GM18907 (cell line): ENCODE results near the gene SPIRE1.

Experiments
- ATAC-seq: cut with Tn5 transposase; IDR thresholded peaks from one replicate; pipeline ENCODE4 v1.9.1; 2021; ENCODE audit warnings: mild to moderate bottlenecking, moderate library complexity; ENCODE audit not compliant: unreplicated experiment

The SPIRE1 gene

DNA sequence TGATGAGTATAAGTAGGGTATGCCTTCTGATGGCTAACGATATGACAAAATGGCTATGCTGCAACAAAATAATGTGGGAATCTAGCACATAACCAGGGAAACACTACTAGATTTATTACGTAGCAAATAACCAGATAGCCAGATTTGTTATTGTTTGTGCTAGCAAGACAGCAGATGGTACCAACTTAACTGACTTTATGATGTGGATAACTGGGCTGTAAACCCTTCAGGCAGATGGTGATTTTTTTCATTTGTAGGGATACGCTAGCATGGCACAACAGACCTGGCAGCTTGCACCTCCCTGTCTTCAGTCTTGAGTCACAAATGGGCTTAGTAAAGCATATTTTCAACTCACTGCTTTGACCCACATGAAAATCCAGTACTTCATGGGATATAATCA, 201.5 kb downstream of the SPIRE1 start:
- no peak for ATAC-seq

DNA sequence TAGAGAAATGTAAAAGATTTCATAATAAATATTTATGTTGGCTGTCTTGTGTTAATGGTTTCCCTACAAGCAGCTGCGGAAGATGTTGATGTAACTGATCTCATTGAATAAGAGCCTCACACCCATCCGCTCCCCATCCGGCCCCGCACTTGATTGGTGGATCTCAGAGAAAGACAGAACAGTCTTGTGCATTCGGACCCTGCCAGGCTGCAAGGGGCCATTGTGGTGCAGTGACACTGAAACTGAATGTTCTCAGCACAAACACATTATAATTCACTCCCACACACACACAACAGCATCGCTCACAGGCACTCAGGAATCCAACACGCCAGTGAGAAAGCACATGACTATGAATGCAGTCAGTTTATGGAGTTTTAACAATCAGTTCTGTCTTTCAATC, 202.4 kb downstream of the SPIRE1 start:
- no peak for ATAC-seq

DNA sequence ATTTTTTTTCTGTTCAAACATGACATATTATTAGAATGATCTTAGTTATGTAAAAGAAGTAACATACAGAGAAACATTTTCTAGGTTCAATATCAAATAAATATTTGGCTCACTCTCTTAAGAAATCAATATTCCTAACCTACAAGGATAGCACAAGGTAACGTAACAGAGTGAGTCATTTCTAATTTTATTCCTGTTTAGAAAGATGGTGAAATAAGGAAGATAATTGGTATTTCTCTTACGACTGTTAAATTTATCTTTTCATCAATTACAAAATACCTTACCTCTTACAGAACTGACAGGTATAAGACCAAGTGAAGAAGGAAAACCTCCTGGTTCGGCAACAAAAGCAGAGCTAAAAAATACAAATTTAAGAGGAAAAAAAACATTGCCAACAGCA, 205.1 kb downstream of the SPIRE1 start:
- no peak for ATAC-seq

DNA sequence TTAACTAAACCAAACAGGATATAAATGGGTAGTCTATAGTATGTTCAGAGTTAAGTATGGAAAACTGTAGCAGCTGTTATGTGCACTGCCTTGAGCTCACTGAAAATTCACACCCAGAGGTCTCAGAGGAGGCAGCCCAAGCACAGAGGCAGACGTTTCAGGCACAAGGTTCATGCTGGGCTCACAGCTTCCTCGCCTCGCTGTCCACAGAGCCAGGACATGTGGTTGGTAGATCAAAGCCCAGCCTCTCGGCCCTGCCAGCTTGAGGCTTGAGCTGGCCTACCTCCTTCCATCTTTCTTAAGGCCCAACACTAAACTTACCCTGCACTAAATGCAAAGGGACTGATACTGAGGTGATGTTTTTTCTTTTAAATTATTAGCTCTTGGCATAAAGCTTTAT, 206.5 kb downstream of the SPIRE1 start:
- ATAC-seq = no peak

DNA sequence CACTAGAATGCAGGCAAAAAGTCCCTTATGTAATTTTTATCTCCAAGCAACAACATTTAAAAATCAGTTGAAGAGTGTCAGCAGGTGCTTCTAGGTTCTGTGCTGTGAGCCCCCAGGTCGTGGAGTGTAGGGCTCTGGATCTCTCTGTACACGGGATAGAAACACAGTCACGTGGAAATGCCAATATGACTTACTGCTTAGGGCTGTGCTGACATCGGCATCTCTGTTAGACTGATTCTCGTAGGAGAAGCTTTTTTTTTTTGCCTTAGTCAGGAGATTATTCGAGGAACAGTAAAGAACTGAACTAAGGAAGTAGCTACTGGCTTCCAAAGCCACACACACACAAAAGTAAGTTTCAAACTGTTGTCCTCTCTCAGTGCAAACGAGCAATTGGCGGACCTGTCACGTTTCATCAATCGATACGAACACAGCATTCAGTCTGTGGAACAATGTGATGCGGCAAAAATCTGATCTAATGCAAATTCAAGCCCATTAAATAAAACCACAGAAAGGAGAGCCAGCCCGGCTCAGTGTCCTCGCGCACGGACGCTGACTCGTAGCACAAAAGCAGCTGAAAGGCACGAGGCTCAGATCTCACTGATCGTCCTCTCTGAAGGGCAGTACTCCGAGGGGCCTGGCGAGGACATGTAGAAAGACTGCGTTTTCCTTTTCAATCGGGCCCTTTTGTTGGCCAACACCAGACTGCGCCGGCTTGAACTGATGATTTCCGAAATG, 208.7 kb downstream of the SPIRE1 start:
- no peak for ATAC-seq

DNA sequence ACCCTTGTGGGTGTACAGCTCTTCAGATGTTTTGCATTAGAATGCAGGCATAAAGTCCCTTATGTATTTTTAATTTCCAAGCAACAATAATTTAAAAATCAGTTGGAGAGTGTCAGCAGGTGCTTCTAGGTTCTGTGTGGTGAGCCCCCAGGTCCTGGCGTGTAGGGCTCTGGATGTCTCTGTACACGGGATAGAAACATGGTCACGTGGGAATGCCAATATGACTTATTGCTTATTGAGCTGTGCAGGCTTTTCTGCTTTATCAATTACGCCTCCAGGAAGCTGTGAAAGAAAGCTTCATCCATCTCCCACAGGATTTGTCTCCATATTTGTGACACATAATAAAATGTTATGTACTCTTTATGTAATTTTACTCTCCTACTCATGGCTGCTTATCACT, 212.4 kb downstream of the SPIRE1 start:
- ATAC-seq = no peak

DNA sequence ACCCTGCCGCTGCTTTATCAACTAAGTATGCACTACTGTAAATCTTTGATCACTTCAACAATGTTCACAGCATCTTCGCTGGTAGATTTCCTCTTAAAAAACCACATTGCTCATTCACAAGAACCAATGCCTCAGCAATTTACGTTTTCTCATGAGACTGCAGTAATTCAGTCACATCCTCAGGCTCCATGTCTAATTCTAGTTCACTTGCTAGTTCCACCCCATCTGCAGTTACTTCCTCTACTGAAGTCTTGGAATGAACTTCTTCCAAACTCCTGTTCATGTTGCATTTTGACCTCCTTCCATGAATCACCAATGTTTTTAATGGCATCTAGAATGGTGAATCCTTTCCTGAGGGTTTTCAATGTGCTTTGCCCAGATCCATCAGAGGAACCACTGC, 214.4 kb downstream of the SPIRE1 start:
- ATAC-seq = no peak

DNA sequence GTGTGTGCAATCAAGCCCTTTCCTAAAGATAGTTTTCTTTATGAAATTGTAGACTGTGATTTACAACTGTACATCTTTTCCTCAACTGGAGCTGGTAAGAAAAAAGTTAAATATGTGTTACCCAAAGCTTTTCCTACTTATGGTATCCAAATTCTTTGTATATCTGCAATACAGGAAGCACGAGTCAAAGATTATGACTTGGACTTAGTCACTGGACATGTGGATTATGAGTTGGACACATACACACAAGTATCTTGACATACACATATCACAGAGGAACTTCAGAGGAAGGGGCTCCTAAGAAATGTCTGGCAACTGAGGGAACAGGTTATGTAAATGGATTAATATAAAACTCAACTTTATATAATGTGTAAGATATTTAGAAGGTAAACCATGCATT, 215.0 kb downstream of the SPIRE1 start:
- ATAC-seq = no peak

DNA sequence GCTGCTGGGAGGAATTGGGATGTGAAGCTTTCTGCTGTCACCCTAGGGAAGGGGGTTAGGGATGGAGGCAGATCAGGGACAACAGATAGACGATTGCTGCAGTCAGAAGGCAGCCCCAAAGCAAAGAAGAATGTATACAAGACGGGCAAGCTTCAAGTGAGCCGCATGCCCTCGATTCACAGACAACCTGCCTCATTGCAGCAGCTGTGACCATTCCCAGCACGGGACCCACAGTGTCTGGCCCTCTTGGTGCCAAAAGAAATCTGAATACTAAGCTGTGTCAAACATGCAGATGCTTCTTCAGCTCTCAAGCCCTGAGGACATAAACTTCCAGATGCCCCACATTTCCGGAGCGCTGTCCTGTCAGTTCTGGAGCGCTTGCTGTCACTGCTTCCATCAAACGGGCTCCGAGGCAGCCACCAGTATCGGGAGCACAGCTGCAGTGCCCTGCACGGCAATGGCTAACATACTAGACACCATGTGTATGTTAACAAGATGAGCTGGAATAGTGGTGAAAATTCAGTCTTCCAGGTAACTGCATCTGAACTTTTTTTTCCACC, 216.4 kb downstream of the SPIRE1 start:
- no peak for ATAC-seq

DNA sequence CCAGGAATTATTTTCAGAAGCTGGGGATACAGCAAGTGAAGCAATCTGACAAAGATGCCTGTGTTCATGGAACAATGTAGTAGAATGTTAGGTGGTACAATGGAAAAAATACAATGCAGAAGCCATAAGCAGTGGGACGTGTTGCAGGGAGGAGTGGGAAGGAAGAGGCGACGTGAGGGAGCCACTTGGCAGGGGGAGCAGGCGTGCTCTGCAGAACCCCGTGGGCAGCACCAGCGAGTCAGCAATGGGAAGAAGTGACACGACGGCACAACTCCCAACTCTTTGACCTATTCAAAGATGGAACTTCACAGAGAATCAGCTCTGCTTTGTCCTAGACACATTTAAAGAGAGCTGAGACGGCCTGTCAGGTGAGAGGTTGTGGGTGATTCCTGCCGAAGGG, 219.7 kb downstream of the SPIRE1 start:
- no peak for ATAC-seq

DNA sequence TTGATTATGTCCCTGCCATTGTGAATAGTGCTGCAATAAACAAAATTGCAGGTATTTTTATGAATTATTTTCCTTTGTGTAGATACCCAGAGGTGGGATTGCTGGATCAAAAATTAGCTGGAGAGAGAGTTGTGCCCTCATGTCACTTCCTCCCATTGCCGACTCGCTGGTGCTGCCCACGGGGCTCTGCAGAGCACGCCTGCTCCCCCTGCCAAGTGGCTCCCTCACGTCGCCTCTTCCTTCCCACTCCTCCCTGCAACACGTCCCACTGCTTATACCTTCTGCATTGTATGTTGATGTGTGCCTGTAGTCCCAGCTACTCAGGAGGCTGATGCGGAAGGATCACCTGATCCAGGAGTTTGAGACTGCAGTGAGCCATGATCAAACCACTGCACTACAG, 222.0 kb downstream of the SPIRE1 start:
- ATAC-seq = no peak

DNA sequence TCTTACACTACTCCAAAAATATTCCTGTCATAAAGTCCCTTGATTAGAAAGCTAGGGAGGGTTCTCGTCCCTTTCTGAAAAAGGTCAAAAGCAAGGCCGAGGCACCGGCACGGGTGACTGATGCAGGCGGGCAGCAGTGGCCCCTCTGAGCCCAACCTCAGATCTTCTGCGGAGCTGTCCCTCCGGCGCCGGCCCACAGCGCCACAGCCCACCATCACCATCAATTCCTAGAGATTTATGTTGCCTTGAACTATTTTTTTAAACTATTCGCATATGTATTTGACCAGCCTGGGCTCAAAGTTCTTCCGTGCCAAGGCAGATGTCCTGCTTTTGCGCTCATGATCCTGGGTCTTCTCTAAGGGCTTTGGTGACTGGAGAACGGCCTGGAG, 223.4 kb downstream of the SPIRE1 start:
- ATAC-seq = no peak

DNA sequence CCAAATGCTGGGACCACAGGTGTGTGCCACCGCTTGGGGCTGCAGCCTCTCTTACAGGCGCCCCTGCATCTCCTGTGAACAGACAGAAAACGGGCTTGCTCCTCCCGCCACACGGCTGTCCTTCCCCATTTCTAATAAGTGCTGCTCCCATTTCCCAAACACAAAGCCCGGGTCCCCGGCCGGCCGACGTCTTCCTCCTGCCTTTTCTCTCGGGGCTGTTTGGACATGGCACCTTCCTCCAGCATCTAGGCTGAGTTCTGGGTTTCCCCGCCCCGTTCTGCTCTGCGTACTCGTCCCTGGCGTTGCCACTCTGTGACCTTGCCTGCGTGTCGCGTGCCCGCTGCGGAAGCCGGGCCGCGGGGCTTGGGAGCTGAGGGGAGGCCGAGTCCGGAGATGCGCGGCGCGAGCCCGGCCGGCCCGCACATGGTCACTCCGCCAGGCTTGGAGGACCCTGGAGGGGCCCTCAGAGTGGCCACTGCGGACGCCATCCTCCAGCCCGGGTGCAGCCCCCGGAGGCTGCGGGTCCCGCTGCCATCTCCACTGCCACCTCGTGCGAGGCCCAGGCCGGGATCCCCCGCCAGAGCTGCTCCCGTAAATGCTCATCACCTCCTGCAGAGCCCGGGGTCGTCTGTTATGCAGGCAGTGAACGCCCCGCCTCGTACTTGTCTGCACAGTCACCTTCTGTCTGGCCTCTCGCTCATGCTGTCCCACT, 223.9 kb downstream of the SPIRE1 start:
- ATAC-seq = no peak

DNA sequence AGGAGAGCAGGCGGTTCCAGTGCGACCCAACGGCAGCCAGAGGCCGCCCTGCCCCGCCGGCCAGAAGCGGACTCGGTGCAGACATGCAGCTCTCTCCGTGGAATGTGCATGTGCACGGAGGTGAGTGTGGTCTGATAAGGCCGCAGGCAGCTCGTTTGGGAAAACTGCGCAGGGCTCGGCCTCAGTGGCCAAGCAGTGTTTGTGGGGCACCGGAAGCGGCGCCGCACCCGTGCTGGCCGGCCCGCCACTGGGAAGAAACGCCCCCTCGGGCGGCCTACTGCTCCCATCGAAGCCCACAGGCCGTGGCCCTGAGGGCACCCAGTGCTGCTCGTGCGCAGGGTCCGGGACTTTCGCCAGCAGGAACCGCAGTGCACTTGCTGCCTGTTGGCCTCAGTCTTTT, 225.0 kb downstream of the SPIRE1 start:
- no peak for ATAC-seq

DNA sequence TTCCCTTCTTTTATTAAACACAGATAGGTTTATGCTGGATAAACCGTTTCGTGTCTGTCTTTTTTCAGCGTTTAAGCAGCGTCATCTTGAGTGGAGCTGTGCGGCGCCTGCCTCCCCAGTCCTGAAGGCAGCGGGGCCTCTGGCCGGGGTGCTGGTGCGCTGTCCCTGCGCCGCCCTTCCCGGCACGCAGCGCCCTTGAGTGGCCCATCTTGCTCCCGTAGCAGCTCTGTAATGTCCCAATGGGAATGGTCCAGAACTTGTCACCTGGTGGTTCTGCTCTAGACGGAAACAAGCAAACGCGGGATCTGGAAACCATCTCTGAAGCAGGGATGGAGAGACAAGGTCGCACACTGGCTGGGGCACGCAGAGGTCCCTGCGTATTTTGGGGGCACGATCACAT, 225.7 kb downstream of the SPIRE1 start:
- no peak for ATAC-seq

DNA sequence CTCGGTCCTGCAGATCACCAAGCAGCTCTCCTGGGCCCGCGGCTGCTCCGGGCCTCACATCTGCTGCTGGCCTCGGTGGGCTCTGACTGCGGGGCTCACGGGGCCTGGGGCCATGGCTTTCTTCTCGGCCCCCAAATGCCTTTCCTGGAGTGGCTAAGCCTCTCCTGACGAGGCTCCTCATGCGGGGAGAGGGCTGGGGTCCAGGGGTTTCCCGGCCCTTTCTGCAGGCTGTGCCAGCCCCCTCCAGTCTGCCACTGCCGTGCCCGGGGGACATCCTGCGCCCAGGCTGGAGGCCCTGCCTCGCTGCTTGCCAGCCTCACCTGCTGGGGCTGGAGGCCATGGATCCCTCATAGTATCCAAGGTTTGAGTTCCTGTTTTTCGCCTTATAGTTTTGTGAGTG, 226.3 kb downstream of the SPIRE1 start:
- ATAC-seq = no peak

DNA sequence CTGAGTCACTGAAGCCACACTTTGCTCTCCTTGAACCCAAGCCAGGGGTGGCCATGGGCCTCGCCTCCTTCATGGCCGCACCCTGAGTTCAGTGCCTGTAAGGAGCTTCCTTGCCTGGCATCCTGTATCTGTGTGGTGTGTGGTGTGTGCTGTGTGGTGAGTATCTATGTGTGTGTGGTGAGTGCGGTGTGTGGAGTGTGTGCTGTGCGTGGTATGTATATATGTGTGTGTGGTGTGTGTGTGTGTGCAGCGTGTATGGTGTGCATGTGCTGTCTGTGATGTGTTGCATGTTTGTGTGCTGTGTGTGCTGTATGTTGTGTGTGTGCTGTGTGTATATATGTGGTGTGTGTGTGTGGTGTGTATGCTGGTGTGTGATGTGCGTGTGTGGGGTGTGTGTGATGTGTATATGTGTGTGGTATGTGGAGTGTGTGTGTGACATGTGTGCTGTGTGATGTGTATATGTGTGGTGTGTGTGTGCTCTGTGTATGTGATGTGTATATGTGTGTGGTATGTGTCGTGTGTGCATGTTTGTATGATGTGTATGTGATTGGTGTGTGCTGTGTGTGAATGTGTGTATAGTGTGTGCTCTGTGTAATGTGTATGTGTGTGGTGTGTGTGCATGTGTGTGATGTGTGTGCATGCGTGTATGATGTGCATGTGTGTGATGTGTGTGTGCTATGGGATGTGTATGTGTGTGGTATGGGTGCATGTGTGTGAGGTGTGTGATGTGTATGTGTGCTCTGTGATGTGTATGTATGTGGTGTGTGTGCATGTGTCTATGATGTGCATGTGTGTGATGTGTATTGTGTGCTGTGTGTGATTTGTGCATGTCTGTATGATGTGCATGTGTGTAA, 227.5 kb downstream of the SPIRE1 start:
- ATAC-seq = no peak

DNA sequence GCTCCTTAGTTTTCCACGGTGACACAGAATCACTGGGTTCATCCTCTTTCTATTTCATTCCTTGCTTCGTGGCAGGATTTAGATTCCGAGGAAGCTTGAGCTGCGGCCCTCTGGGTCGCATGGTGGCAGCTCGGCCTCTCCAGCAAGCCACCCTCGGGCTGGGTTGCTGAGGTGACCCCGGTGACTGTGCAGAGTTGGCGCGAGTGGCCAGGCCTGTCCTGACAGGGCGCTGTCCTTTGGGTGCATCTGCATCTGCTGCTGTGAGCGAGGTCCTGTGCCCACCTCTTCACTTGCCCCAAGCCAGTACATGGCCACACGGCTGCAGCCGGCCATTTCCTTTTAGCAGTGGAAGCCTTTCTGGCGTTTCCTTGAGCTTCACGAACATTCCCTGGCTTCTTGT, 228.4 kb downstream of the SPIRE1 start:
- no peak for ATAC-seq

DNA sequence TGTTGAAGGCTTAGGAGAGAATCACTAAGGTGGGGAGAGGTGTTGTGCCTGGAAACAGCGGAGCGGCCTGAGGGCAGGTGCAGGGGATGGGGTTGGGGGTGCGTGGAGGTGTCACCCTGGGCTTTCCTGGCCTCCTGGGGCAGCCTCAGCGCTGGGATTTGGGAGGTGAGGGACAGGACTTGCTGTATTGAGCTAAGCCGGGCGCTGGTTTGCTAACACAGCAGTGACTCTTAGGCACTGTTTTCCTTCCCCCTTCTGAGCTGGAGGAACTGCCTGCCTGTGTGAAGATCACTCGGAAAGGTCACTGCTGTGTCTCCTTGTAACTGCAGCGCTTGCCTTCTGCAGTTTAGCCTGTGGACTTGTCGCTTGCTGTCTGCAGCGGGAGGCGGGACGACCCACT, 229.0 kb downstream of the SPIRE1 start:
- no peak for ATAC-seq

DNA sequence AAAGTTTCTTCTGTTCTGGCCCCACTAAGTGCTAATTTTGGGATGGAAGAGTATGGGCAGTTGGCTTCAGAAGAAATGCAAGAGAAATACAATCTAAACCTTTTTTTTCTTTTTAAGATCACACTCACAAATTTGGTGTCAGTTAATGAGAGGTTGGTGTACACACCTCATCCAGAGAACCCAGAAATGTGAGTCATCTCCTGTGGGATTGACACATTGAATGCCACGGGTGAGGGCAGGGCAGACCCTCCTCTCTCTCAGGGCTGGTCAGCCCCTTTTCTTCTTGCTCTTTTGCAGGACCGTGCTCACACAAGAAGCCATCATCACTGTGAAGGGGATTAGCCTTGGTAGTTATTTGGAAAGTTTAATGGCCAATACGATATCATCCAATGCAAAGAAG, 231.0 kb downstream of the SPIRE1 start:
- ATAC-seq = no peak

DNA sequence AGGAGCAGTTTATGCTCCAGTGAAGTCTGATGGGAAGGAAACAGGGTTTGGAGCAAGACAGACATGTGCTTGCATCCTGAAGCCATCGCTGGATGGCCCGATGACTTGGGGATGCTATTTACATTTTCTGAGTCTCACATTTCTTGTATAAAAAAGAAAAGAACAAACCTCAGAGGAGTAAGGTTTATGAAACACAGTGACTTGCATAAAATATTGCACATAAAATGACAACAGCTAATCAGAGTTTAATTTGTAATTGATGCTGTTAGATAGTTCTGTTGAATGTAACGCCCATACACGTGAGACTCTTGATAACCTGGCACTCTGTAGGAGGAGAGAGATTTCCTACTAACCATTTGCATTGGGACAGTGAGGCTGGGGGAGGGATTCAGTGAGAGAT, 233.7 kb downstream of the SPIRE1 start:
- no peak for ATAC-seq

DNA sequence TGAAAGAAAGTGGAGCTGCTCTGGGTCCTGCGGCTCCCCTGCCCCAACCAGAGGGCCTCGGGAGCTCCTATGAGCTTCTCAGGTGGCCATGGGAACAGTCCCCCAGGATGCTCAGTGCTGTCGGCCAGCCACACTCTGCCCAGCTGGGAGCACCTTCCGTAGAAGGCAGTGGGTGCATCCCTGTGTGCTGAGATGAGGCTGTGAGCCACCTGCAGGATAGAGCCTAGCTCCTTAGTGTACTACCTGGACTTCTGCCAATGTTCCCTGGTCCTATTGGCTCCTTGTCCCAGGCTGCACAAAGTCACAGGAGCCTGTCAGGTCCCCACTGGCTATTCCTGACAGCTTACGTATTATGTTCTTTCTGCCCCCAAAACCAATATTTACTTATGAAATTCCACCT, 234.1 kb downstream of the SPIRE1 start:
- no peak for ATAC-seq
